GM12878 (cell line): ENCODE results near the gene MRPS23. TPM values are rescaled to one million over a fixed set of nuclear protein-coding genes. Genes with fewer than 3 reads are reported as not detected.

Experiments used
- ATAC-seq: fragments of 200-7000 bp; cut with Tn5 transposase; 3 replicates; pipeline ENCODE4 v1.9.1; 2020; ENCODE audit warnings: mild to moderate bottlenecking, moderate library complexity
- BruUV-seq: library from RNA; stranded (reverse); fragments of 400-500 nt; replicated peaks from 2 replicates; lab custom pipeline; 2021; lab: Mats Ljungman, UMichigan
- CTCF ChIA-PET: fragments of 300-600 bp; sonication (Branson Sonifier 250); formaldehyde crosslinking; extraction: SDS; loops from one replicate; lab custom pipeline; 2021; ENCODE audit warnings: inconsistent platforms; lab: Yijun Ruan, JAX
- POLR2A ChIA-PET: fragments of 350-600 bp; formaldehyde crosslinking; extraction: SDS; loops from one replicate; lab custom pipeline; 2021; ENCODE audit warnings: inconsistent platforms; lab: Charles Lee
- RAD21 ChIA-PET: fragments of 300-600 bp; sonication (Branson Sonifier 250); formaldehyde crosslinking; loops from one replicate; lab custom pipeline; 2023; ENCODE audit warnings: antibody characterized with exemption; ENCODE audit not compliant: unreplicated experiment; lab: Charles Lee
- SMC1A ChIA-PET: fragments of 300-600 bp; sonication (Branson Sonifier 250); formaldehyde crosslinking; loops from one replicate; lab custom pipeline; 2023; ENCODE audit not compliant: unreplicated experiment, uncharacterized antibody; lab: Charles Lee
- DNase-seq: peaks from one replicate; pipeline ENCODE4 v3.0.0-alpha.2; 2011; ENCODE audit warnings: low read depth, low spot score
- FAIRE-seq: peaks from 3 replicates; lab custom pipeline; 2011; peaks lifted over from hg19 to GRCh38; lab: Jason Lieb, UNC
- H2AFZ ChIP-seq: 2 replicates; pipeline ENCODE4 v1.6.0; 2011; ENCODE audit warnings: low read depth, low read length, control low read depth; ENCODE audit not compliant: control insufficient read depth
- H3K27ac ChIP-seq: 2 replicates; pipeline ENCODE4 v1.5.1; 2011; ENCODE audit warnings: control low read depth; ENCODE audit not compliant: control insufficient read depth, insufficient read depth
- H3K27me3 ChIP-seq, 2 experiments: replicated peaks in 1 of 2; 2 replicates each; pipeline versions ENCODE4 v1.6.0 to v1.6.1; 2011; ENCODE audit warnings: low read length in 1 of 2; ENCODE audit not compliant: control insufficient read depth in 2 of 2, insufficient read depth in 2 of 2
- H3K36me3 ChIP-seq, 2 experiments: 2 replicates each; pipeline ENCODE4 v1.5.1; 2011; ENCODE audit warnings: low read length in 1 of 2; ENCODE audit not compliant: control insufficient read depth in 2 of 2, insufficient read depth in 2 of 2
- H3K4me1 ChIP-seq: 2 replicates; pipeline ENCODE4 v1.6.1; 2011; ENCODE audit warnings: mild to moderate bottlenecking, low read length, moderate library complexity, mixed read lengths; ENCODE audit not compliant: control insufficient read depth, insufficient read depth
- H3K4me2 ChIP-seq: 2 replicates; pipeline ENCODE4 v1.6.0; 2011; ENCODE audit warnings: control low read depth; ENCODE audit not compliant: control insufficient read depth, insufficient read depth
- H3K4me3 ChIP-seq: fragments of 200-600 bp; sonication (generic); 2 replicates; pipeline ENCODE4 v1.5.1; 2016
- H3K79me2 ChIP-seq: 2 replicates; pipeline ENCODE4 v1.6.0; 2011; ENCODE audit warnings: low read length; ENCODE audit not compliant: control insufficient read depth, insufficient read depth
- H3K9ac ChIP-seq: 2 replicates; pipeline ENCODE4 v1.8.0; 2011; ENCODE audit warnings: low read length, control low read depth, mixed read lengths; ENCODE audit not compliant: control insufficient read depth, insufficient read depth
- H3K9me3 ChIP-seq: replicated peaks from 3 replicates; pipeline ENCODE4 v1.5.1; 2011; ENCODE audit warnings: mild to moderate bottlenecking, low read length; ENCODE audit not compliant: control insufficient read depth, insufficient read depth
- H4K20me1 ChIP-seq: 2 replicates; pipeline ENCODE4 v1.6.0; 2011; ENCODE audit not compliant: control insufficient read depth, insufficient read depth
- BRCA1 ChIP-seq: IDR thresholded peaks from 2 replicates; pipeline ENCODE4 v1.6.1; 2011; ENCODE audit warnings: low read depth, low read length, improper control_type of control experiment
- CBFB ChIP-seq: IDR thresholded peaks from 2 replicates; pipeline ENCODE4 v1.6.1; 2016; ENCODE audit warnings: antibody characterized with exemption, low read depth
- HDGF ChIP-seq: fragments of 450-650 bp; IDR thresholded peaks from 2 replicates; pipeline ENCODE4 v1.6.1; 2016; ENCODE audit warnings: antibody characterized with exemption
- PAX8 ChIP-seq: fragments of 450-650 bp; IDR thresholded peaks from 2 replicates; pipeline ENCODE4 v1.6.1; 2017; ENCODE audit warnings: mild to moderate bottlenecking, moderate library complexity
- POLR2AphosphoS5 ChIP-seq: IDR thresholded peaks from 2 replicates; pipeline ENCODE4 v1.6.1; 2011; ENCODE audit warnings: mild to moderate bottlenecking, low read length, inconsistent platforms
- RB1 ChIP-seq: fragments of 450-650 bp; formaldehyde crosslinking; IDR thresholded peaks from 2 replicates; pipeline ENCODE4 v1.6.1; 2017; ENCODE audit warnings: mild to moderate bottlenecking, borderline replicate concordance
- SMC3 ChIP-seq: IDR thresholded peaks from 2 replicates; pipeline ENCODE4 v1.6.1; 2011; ENCODE audit warnings: low read length, improper control_type of control experiment, borderline replicate concordance
- WGBS: methylation state at CpG from one replicate; pipeline ENCODE4 v1.1.6; 2016; ENCODE audit warnings: low lambda C conversion rate; ENCODE audit not compliant: insufficient replicate concordance, insufficient coverage; ENCODE audit errors: missing lambda C conversion rate; 5-methylcytosine and 5-hydroxymethylcytosine counted together
- in situ Hi-C: fragments of 300-500 bp; cut with MboI; formaldehyde crosslinking; loops from 9 replicates; pipeline ENCODE4 v1.14.3; 2018; ENCODE audit warnings: mixed read lengths
- intact Hi-C: fragments of 100-400 bp; cut with micrococcal nuclease; formaldehyde crosslinking; loops from one replicate; pipeline ENCODE4 v1.14.2; 2022; ENCODE audit not compliant: unreplicated experiment
- polyA plus RNA-seq, 11 experiments: library from polyadenylated mRNA; depleted of rRNA in 4 of 11; unstranded in 6 of 11; stranded (reverse) in 5 of 11; fragments of >200 nt; fragmentation: Nextera tagmentation in 4 of 11; fragmentation: Illumina TruSeq in 1 of 11; extraction: Ambion mirVana in 4 of 11; extraction: Trizol in 1 of 11; gene quantifications; 1 replicate in 1 of 11; 2 replicates in 10 of 11; pipeline versions ENCODE4 v1.2.1 to v1.2.3, GENCODE V29; 2011 to 2016; ENCODE audit warnings: inconsistent platforms in 2 of 11, missing spikeins in 2 of 11, low read depth in 1 of 11
- total RNA-seq, 4 experiments: library from RNA; depleted of rRNA in 3 of 4; stranded (reverse); fragments of >200 nt in 3 of 4; fragmentation: Illumina TruSeq in 1 of 4; extraction: Trizol in 1 of 4; gene quantifications; 2 replicates each; pipeline versions ENCODE4 v1.2.1 to v1.2.3, GENCODE V29; 2013 to 2021
- TF ChIP-seq, protein P1 (sequence below): IDR thresholded peaks from 2 replicates; pipeline ENCODE4 v1.6.1; 2012; ENCODE audit warnings: low read depth, low read length, improper control_type of control experiment

The MRPS23 gene
- total and polyA plus RNA-seq, 10 of the 15 experiments (the other 5 are each of a cell fraction or from before 2014, with no cell fraction given) = 65.3 to 237 (median 87.9) TPM

DNA sequence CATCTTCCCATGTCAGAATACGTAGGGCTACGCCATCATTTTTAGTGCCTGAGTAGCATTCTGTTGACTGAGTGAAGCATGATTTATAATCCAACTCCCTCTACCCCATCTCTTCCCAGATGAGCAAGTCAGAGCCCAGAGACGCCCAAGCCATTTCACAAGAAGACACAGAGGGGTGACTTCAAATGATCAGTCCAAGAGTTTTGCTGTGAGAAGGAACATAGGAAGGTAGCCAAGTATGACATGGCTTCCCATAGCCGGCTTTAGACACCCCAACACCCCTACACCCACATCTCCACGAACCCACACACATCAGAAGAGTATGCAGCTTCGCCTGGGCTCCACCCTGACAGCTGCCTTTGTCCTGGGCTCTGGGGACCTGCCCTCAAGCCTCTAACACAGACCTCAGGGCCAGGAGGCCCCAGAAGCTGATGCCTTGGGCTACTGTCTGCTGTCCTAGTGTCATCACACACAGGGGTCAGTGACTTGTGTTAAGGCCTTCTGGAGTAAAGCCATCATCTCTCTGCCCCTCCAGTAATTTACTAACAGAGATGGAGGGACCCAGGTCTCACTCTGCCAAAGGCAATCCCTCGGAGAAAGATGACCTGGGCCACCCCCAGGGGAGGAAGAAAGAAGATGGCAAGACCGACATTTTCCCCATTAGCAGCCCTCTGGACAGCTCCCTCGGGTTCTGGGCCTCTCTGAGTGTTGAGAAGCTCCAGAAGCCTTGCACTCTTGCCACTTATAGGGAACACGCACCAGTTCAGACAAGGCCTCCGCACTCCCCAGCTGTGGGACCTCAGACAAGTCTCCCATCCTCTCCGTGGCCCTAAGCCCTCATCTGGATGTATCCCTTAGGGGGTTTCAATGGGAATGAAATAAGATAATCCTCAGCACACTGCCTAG is 38.7 kb upstream of the MRPS23 start (continued):
- TF ChIP-seq, protein P1, sequence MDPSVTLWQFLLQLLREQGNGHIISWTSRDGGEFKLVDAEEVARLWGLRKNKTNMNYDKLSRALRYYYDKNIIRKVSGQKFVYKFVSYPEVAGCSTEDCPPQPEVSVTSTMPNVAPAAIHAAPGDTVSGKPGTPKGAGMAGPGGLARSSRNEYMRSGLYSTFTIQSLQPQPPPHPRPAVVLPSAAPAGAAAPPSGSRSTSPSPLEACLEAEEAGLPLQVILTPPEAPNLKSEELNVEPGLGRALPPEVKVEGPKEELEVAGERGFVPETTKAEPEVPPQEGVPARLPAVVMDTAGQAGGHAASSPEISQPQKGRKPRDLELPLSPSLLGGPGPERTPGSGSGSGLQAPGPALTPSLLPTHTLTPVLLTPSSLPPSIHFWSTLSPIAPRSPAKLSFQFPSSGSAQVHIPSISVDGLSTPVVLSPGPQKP = no peak
- TF ChIP-seq SMC3 = no peak
- no peak for TF ChIP-seq CBFB
- no peak for TF ChIP-seq HDGF
- no peak for TF ChIP-seq POLR2AphosphoS5
- TF ChIP-seq, all 136 proteins: peak for 0

- RAD21 ChIA-PET = interaction anchor here (0.7 to 1.2 kb wide), 2 partner anchors 103 to 110 kb away, joined by 3 read pairs; no protein-coding TSS in a partner anchor
- 47% methylated on average over 4 of the region's 4 CpGs for WGBS
Measured at GRCh38 chr17:57887161-57887560, 37.3 kb upstream of the MRPS23 start.

More at GRCh38 chr17:57887161-57887560, 37.3 kb upstream of the MRPS23 start:
- POLR2A ChIA-PET = interaction anchor here (0.6 to 0.7 kb wide), 3 partner anchors 18 to 801 kb away, joined by 3 to 10 read pairs (median 9); no protein-coding TSS in a partner anchor
- in situ Hi-C loops = no loop called here
- H3K4me1 ChIP-seq = no peaks in the 10 kb centered on the region
- SMC1A ChIA-PET = interaction anchor here (1.1 kb wide), 1 partner anchor 31 kb away, joined by 3 read pairs; no protein-coding TSS in a partner anchor
- ATAC-seq (no peak), DNase-seq (no peak), FAIRE-seq (no peak)
- H3K27me3 ChIP-seq = no peaks in the 10 kb centered on the region
- H3K36me3 ChIP-seq = no peaks in the 10 kb centered on the region
- intact Hi-C loops = no loop called here
- CTCF ChIA-PET = interaction anchor here (9.4 kb wide), 1 partner anchor 114 kb away, joined by 92 read pairs; no protein-coding TSS in a partner anchor
- no peaks in the 10 kb centered on the region for H3K9me3 ChIP-seq
- H4K20me1 ChIP-seq = no peaks in the 10 kb centered on the region
- H3K4me3 ChIP-seq = no peak overlapping the region
- no TSS peak for BruUV-seq
- H3K27ac ChIP-seq = no peak overlapping the region
- H3K9ac ChIP-seq = no peak overlapping the region
- TF ChIP-seq BRCA1 = no peak
- no peak for TF ChIP-seq PAX8
- TF ChIP-seq RB1 = no peak
- no peaks in the 10 kb centered on the region for H3K79me2 ChIP-seq
- no peak overlapping the region for H2AFZ ChIP-seq
- H3K4me2 ChIP-seq = no peak overlapping the region
